LHCN-M2 (cell line): Measurements from ENCODE around the gene LIMA1. TPM values are rescaled to one million over a fixed set of nuclear protein-coding genes. Genes with fewer than 3 reads are reported as not detected.
"Not testable (repeated sequence)": the region's sequence is repeated elsewhere in the genome, so short reads cannot be mapped to it uniquely, and the experiment has no call there.

Source experiments
- DNase-seq: peaks from one replicate; pipeline ENCODE4 v3.0.0-alpha.2; 2012; ENCODE audit warnings: low read depth
- total RNA-seq: library from RNA; depleted of rRNA; stranded (reverse); fragments of >200 nt; gene quantifications from 2 replicates; pipeline ENCODE4 v1.2.3, GENCODE V29; 2014

LIMA1 gene
- total RNA-seq, 1 experiment from 2014 or later: 85.9 TPM

DNA sequence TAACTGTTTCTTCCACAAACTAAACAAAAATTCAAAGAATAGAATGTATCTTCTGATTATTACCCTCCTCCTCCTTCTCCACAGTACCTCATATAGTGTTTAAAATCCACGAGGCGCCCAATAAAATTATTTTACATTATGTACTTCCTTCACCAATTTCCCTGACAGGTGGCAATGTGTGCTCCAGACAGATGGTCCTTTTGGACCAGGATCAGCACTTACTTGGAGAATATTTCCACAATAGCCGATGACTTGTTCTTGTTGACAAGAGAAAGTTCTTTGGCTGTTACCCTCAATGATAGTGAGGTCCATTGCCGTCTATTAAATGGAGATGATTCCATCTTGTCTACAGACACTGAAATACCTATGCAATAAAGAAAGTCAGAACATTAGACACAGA, 34.9 kb downstream of the LIMA1 start:
- no peak for DNase-seq

DNA sequence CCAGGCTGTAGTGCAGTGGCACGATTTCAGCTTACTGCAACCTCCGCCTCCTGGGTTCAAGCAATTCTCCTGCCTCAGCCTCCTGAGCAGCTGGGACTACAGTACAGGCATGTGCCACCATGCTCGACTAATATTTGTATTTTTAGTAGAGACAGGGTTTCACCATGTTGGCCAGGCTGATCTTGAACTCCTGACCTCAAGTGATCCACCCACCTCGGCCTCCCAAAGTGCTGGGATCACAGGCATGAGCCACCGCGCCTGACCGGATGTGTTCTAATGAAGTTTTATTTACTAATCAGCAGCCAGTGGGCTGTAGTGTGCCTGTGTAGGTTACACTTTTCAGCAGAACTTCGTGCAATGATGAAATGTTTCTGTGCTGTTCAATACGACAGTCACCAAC, 35.7 kb downstream of the LIMA1 start:
- not testable (repeated sequence) for DNase-seq

DNA sequence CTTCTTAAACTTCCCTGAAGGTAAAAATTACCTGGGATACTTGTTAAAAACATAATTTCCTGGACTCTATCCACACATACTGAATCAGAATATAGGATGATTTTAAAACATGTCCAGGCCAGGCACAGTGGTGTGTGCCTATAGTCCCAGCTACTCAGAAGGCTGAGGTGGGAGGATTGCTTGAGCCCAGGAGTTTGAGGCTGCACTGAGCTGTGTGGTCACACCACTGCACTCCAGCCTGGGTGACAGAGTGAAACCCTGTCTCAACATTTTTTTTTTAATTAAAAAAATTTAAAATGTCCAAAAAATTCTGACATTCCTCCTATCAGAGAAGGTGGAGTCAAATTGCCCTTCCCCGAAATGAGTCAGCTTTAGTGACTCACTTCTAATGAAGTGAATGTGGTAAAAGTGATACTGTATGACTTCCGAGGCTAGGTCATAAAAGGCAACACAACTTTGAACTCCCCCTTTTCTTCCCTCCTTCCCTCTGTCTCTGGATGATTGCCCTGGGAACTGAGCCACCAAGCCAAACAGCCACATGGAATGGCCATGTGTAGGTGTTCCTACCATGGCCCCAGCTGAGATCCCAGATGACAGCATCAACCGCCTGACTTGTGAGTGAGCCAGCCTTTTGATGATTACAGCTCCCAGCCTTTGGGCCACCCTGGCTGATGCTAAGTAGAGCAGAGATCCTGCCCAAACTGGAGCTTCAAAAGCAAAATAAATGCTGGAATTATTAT, 36.3 kb downstream of the LIMA1 start:
- peak; percentile 99 for DNase-seq

DNA sequence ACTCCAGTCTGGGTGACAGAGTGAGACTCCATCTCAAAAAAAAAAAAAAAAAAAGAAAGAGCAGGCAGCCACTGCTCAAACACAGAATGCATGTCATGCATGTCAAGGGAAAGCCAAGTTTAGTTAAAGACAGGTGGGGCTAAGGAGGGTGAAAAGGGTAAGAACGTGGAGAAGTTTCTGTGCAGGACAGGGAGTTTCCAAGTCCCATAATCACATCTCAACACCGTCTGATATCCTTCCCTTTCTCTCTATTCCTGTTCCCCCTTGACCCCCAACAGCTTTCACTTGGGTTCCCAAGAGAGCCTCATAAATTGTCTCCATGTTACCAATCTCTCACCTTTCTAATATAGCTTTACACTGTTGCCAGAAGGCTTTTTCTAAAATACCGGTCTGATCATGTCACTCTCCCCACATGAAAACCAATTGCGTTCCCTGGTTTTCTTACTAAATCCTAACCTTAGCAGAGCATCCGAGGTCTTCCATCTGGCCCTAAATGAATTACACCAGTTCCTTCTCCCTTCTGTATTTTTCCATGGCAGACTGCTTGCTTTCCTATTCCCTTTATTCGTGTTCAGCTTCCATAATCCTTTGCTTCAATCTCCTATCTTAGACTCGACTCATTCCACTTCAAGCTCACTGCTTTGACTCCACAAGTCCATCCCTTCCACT, 37.0 kb downstream of the LIMA1 start:
- no peak for DNase-seq

DNA sequence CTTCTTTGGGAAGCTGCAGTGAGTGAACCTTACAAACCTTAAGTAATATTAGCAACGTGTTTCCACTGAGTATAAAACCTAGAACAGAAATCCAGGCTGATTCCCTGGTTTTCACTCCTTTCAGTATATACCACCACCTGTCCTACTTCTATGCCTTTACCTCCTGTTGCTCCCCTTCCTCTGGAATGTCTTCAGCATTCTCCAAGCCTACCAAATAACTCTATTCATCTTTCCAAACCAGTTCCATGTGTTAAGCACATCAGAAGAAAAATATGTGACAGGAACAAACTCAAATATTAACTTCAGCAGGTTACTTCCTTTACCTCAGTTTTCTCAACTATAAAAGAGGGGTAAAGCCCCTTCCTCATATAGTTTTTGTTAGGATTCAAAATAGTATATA, 39.8 kb downstream of the LIMA1 start:
- no peak for DNase-seq

DNA sequence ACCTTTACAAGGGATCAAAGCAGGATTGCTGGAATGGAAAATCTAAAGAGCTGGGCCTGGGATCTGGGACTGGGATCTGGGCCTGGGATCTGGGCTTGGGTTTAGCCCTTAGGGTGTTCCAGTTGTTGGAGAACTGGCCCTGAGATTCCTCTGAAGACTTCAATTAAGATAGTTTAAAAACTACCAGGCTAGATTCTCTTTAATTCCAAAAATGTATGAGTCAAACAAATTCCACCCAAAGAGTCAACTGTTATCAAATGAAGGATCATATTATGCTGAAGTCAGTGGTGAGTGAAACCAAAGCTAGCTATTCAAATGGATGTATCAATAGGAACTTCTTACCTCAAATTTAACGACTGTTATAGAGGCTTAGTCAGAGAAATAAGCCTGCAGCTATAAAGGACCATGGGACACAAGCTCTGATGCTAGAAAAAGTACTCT, 40.5 kb downstream of the LIMA1 start:
- peak; percentile 70 for DNase-seq

DNA sequence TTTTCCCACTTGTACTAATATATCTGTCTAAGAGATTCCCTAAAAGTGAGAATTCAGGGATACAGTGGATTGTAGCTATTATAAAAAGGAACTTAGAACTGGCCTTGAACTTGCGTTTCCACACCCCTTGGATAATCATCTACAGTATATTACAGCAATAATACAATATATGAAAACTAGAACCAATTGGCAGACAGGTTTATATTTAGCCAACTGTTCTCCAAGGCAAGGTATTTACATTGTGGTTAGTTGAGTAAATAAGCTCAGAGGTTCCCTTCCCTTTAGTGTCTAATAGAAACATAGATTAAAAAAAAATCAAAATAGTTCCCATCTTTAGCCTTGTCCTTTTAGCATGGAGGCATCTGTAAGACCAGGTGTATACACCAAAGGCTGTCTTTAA, 42.1 kb downstream of the LIMA1 start:
- DNase-seq: no peak

DNA sequence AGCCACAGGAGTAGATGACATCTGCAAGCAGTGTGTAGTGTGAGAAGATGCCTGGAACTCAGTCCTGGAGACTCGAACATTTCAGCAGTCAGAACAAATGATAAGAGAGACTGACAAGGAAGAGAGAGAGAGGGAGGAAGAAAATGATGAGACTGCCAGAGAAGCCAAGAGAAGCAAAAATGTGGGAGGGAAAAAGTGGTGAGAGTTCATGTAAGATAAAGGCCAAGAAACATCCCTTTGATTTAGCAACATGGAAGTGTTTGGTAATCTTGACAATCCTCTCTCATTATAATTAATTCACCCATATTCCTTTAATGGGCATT, 42.6 kb downstream of the LIMA1 start:
- DNase-seq: no peak

DNA sequence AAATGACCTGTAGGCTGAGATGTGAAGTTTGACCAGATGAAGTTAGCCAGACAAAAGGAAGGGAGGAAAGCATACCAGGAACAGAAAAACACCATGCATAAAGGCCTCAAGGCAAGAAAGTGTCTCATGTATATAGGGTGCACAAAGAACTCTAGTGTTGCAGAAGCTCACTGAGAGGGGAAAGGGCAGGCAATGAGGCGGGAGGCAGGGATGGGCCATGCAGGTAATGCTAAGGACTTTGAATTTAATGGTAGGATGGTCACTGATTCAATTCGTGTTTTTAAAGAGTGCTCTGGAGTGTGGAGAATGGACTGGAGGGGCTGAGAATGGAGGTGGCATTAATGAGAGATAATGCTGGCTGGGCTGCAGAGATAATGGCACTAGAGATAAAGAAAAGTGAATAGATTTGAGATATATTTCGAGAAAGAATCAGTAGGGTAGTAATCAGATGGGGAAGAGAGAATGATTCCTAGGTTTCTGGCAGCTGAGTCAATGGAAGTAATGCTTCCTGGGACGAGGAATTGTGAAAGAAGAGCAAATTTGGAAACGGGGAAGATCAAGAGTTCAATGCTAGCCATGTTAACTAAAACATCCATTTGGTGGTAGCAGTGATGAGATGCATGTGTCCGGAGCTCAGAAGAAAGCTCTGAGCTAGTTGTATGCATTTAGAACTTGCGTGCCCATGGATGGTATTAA, 43.1 kb downstream of the LIMA1 start:
- no peak for DNase-seq

DNA sequence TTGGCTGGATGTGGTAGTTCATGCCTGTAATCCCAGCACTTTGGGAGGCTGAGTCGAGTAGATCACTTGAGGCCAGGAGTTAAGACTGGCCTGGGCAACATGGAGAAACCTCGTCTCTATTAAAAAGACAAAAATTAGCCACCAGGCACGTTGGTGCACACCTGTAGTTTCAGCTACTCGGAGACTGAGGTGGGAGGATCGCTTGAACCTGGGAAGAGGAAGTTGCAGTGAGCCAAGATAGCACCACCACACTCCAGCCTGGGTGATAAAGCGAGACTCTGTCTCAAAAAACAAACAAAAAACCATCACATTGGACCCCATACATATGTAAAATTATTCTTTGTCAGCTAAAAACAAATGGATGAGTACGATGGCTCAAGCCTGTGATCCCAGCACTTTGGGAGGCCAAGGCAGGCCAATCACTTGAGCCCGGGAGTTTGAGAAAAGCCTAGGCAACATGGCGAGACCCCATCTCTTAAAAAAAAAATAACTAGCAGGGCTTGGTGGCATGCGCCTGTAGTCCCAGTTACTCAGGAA, 43.9 kb downstream of the LIMA1 start:
- no peak for DNase-seq

DNA sequence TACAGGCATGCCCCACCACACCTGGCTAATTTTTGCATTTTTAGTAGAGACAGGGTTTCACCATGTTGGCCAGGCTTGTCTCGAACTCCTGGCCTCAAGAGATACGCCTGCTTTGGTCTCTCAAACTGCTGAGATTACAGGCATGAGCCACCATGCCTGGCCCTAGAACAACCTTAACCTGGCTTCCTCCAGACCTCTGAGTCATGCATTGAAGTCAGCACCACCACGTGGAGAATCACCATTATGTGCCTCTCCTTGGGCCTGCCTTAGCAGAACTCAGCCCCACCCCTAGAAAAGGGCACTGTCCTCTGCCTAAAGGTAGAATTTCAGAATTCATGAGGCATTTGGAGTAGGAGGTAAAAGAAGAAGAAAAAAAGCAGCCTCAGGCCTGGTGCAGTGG, 49.0 kb downstream of the LIMA1 start:
- no peak for DNase-seq

DNA sequence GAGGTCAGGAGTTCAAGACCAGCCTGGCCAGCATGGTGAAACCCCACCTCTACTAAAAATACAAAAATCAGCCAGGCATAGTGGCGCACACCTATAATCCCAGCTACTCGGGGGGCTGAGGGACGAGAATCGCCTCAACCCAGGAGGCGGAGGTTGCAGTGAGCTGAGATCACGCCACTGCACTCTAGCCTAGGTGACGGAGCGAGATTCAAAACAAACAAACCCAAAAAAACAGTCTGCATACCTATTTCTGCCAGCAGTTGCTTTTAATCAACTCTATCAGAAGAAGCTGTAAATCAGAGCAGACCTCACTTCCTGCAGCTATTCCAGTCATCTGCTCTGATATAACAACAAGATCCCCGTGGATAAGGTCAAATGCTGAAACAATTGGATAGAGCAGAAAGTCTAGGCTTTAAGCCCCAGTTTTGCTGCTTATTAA, 50.5 kb downstream of the LIMA1 start:
- no peak for DNase-seq

DNA sequence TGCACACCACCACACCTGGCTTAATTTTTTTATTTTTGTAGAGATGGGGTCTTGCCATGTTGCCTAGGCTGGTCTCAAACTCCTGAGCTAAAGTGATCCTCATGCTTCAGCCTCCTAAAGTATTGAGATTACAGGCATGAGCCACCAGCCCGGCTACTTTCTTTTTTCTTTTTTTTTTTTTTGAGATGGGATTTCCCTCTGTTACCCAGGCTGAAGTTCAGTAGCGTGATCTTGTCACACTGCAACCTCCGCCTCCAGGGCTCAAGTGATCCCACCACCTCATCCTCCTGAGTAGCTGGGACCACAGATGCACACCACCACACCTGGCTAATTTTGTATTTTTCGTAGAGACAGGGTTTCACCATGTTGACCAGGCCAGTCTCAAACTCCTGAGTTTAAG, 51.1 kb downstream of the LIMA1 start:
- no peak for DNase-seq

DNA sequence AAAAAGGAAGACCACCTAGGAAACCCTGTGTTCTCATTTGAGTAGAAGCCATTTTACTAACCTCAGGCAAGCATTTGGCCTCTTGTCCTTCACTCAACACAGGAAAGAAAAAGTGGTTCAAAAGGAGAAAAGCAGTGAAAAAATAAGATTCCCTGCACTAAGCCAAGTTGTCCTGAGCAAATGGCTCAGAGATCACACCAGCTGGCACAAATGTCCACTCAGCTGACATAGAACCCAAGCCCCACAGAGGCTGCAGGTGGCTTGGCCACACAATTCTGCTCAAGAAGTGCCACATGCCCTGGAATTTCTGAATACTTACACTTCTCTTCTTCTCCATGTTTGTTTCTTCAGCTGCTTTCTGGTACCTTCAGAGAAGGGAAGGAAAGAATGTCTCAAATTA, 52.0 kb downstream of the LIMA1 start:
- DNase-seq: no peak

DNA sequence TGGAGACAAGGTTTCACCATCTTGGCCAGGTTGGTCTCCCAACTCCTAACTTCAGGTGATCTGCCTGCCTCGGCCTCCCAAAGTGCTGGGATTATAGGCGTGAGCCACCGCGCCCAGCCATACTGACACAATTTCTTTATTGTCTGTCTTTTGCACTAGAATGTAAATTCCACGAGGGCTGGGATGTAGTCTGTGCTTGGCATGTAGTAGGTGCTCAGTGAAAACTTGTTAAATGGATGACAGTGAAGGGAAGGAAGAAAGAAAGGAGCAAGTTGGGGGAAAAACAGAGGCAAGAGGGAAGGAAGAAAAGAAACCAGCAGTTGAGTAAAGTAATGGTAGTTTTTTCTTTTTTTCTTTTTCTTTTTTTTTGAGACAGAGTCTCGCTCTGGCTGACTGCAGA, 53.1 kb downstream of the LIMA1 start:
- no peak for DNase-seq

DNA sequence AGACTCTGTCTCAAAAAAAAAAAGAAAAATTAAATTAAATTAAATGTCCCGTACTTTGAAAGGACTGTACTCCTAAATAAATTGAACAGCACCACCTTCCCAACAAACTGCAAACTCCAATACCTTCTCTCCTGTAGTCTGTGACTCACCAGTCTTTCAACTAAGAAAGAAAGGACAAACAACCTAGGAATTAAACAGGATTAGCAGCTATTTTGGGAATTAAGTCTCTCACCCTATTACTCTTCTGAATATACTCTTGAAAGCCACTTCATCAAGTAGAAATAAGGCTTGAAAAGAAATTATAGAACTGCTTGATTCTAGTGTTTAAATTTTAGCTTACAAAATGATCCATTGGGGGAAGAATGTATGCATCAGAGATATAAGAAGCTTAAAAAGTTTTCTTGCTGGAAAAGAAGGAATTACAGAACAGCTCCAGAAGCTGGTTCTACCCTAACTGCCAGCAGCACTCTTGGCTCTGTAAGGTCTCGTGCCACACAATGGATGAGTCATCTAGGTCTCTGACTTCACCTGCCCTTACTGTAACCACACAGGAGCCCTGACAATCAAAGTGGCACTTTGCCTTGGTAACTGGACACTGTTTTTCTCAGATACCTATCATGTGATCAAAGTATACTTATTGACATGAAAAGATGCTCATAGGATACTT, 59.2 kb downstream of the LIMA1 start:
- DNase-seq: peak; percentile 71

DNA sequence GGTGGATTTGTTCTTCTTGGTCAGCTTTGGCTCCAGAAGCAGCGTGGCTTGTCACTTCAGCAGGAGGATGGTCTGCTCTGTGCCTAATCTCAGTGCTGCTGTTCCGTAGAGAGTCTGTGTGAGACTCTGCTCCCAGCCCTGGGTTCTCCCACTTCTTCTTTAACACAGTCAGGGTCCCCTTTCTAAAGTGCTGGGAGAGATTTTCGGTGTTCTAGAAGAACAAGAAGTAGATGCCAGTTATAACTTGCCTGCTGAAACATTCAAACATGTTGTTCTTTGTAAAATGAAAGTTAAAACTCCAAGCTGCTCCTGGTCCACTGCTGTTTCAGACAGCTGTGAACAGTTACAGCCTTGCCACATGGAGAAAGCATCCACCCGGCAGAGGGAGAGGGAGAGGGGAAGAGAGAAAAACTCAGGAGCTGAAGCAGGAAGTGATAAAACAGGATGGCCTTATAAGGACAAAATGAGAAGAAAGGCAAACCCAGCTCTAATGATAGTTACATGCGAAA, 61.0 kb downstream of the LIMA1 start:
- peak; percentile 91 for DNase-seq

DNA sequence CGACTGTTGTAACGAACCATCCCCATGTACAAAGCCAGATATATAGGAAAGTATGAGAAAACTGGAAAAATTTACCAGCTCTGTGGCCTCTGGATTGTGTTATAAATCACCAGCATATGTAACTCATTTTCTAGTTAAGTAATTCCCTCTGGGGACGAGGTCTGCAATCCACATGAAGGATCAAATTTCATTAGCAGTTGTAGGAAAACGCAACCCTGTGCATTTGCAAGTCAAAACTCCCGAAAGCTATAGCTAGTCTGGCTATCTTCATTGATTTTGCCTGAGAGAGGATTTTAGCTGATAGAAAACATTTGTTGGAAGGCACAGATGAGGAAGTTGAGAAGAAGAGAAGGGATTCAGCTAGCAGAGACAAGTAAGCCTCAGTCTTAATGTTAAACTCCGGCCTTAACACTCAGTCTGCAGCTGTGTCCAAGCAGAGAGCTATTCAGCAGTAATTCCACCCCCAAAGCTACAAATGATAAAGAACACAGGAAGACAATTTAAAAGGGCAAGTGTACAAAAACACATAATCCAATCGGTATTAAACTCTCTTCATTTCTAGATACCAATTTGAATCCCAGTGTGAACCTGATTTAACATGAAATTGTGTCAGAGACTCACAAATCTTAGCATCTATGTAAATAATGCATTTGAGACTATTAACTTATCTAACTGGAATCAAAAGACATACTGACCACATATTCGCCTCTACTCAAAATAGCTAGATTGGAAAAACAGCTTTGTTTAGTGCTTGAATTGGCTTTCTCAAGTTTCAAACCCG, 61.9 kb downstream of the LIMA1 start:
- peak; percentile 84 for DNase-seq

DNA sequence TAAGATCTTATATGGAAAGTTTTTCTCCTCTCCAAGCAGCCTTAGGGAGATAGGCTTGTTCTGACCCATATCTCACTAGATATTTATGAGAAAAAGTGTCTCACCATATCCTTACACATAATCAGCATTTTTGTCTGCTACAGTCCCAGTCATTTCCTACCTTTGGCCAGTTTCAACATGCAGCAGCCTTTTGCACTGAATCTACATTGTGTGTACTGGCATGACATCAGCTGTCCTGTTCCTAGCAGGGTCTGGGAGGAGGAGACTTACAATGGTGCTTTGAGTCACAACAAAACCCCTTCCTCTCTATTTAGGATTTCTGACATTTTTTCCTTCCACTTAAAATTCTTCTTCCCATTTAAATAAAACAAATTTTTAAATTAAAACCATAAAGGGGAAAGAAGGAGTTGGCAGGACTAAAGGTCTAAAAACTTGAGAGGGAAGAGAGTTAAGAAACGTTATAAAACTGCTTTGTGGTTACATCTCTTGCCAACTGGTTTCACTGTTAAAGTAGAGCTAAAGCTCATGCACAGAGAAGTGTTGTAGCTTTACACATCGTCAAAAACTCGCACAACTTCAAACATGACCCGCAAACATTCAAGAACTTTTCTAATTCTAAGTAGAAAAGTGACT, 62.8 kb downstream of the LIMA1 start:
- DNase-seq: peak; percentile 67

DNA sequence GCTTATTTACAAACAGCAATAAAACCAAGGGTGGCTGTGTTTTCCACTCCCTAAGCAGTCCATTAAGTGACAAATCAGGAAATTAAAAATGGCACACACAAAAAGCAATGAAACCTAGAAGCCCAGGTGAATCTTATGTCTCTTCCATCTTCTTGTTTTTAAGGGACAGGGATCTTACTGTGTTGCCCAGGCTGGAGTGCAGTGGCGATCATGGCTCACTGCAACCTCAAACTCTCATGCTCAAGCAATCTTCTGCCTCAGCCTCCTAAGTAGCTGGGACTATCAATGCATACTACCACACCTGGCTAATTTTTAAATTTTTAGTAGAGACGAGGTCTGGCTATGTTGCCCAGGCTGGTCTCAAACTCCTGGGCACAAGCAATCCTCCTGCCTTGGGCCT, 63.8 kb downstream of the LIMA1 start:
- no peak for DNase-seq
